CD4-positive, alpha-beta memory T cell (primary cell): ENCODE results near the gene AOPEP. TPM values are rescaled to one million over a fixed set of nuclear protein-coding genes. Genes with fewer than 3 reads are reported as not detected.

Source experiments
- CTCF ChIA-PET: fragments of 350-600 bp; sonication (Branson Sonifier 250); formaldehyde crosslinking; loops from one replicate; lab custom pipeline; 2021; ENCODE audit warnings: inconsistent platforms; ENCODE audit not compliant: partially characterized antibody; lab: Charles Lee
- POLR2A ChIA-PET: fragments of 350-600 bp; sonication (Branson Sonifier 250); formaldehyde crosslinking; loops from one replicate; lab custom pipeline; 2021; ENCODE audit not compliant: partially characterized antibody; lab: Charles Lee
- DNase-seq, 5 donors: peaks; one replicate each; pipeline versions ENCODE4 v3.0.0 to v3.0.0-alpha.2; 2020 to 2022; ENCODE audit warnings: mixed read lengths in 1 of 5
- H3K27ac ChIP-seq: one replicate; pipeline ENCODE4 v1.7.0; 2013; ENCODE audit warnings: low read depth, low read length
- H3K27me3 ChIP-seq: 2 replicates; pipeline ENCODE4 v1.7.0; 2013; ENCODE audit warnings: mild to moderate bottlenecking, low read length, moderate library complexity; ENCODE audit not compliant: insufficient read depth
- H3K36me3 ChIP-seq: 2 replicates; pipeline ENCODE4 v1.7.0; 2013; ENCODE audit warnings: mild to moderate bottlenecking, low read length, moderate library complexity; ENCODE audit not compliant: insufficient read depth
- H3K4me1 ChIP-seq: 2 replicates; pipeline ENCODE4 v1.7.0; 2013; ENCODE audit warnings: mild to moderate bottlenecking, low read length, moderate library complexity; ENCODE audit not compliant: insufficient read depth
- H3K4me3 ChIP-seq, 2 donors: one replicate each; pipeline ENCODE4 v1.7.0; 2013; ENCODE audit warnings: low read length in 2 of 2, mild to moderate bottlenecking in 1 of 2
- H3K9me3 ChIP-seq, 2 donors: one replicate each; pipeline ENCODE4 v1.7.0; 2013; ENCODE audit warnings: low read length in 2 of 2, control low read depth in 1 of 2; ENCODE audit not compliant: control insufficient read depth in 1 of 2
- H3K27ac Mint-ChIP-seq, 7 donors: one replicate each; pipeline ENCODE4 v1.8.0; 2020 to 2021; ENCODE audit warnings: mixed read lengths in 7 of 7, mild to moderate bottlenecking in 6 of 7, inconsistent platforms in 3 of 7, moderate library complexity in 3 of 7
- H3K27me3 Mint-ChIP-seq, 2 donors: one replicate each; pipeline ENCODE4 v1.8.0; 2020 to 2021; ENCODE audit warnings: mixed read lengths in 2 of 2
- H3K36me3 Mint-ChIP-seq, 2 donors: one replicate each; pipeline ENCODE4 v1.8.0; 2020 to 2021; ENCODE audit warnings: mixed read lengths in 2 of 2, inconsistent platforms in 1 of 2, mild to moderate bottlenecking in 1 of 2
- H3K4me1 Mint-ChIP-seq, 4 donors: one replicate each; pipeline ENCODE4 v1.8.0; 2020 to 2021; ENCODE audit warnings: mixed read lengths in 4 of 4, mild to moderate bottlenecking in 1 of 4
- H3K4me3 Mint-ChIP-seq, 8 donors: one replicate each; pipeline ENCODE4 v1.8.0; 2020 to 2021; ENCODE audit warnings: mixed read lengths in 8 of 8, mild to moderate bottlenecking in 7 of 8, moderate library complexity in 6 of 8, inconsistent platforms in 3 of 8
- H3K9me3 Mint-ChIP-seq, 8 donors: one replicate each; pipeline ENCODE4 v1.8.0; 2020 to 2021; ENCODE audit warnings: mixed read lengths in 8 of 8, mild to moderate bottlenecking in 5 of 8, inconsistent platforms in 3 of 8, moderate library complexity in 1 of 8
- intact Hi-C: fragments of 100-400 bp; cut with micrococcal nuclease; formaldehyde crosslinking; loops from one replicate; pipeline ENCODE4 v1.15.1; 2023
- polyA plus RNA-seq, 2 donors: library from polyadenylated mRNA; unstranded; fragments of 300-500 nt; fragmentation: Illumina TruSeq; gene quantifications; one replicate each; pipeline ENCODE4 v1.2.3, GENCODE V29; 2021
- total RNA-seq, 2 experiments: library from RNA; stranded (reverse); gene quantifications; one replicate each; pipeline ENCODE4 v1.2.3, GENCODE V29; 2021

Gene AOPEP
- total and polyA plus RNA-seq, 4 experiments from 2014 or later = 3.1 to 11.7 (median 7.6) TPM

GRCh38 chr9:94783102-94783682, 56.7 kb downstream of the AOPEP start:
- H3K4me1 ChIP-seq = peaks cover 4% of the 10 kb centered on the region
- peaks cover 3 to 13% (median 8%) of the 10 kb centered on the region in 4 donors for H3K4me1 Mint-ChIP-seq
- H3K9me3 ChIP-seq = no peaks in the 10 kb centered on the region
- no peaks in the 10 kb centered on the region for H3K27me3 Mint-ChIP-seq
- ChIA-PET CTCF (interaction anchor here (0.7 to 7.5 kb wide), 14 partner anchors 14 to 385 kb away, joined by 3 to 145 read pairs (median 4); no protein-coding TSS in a partner anchor), POLR2A (no interaction called here)
- intact Hi-C loops = loop anchor here (1.0 kb wide), 3 partner anchors 135 to 348 kb away; no protein-coding TSS in a partner anchor
- H3K27ac Mint-ChIP-seq = no peak overlapping the region
- H3K27ac ChIP-seq = no peak overlapping the region
- H3K27me3 ChIP-seq = no peaks in the 10 kb centered on the region
- no peaks in the 10 kb centered on the region for H3K36me3 ChIP-seq
- H3K36me3 Mint-ChIP-seq = no peaks in the 10 kb centered on the region
- DNase-seq = peak in 4 of 5 donors; percentile 27 to 33 (median 28)
- no peak overlapping the region for H3K4me3 ChIP-seq
- no peaks in the 10 kb centered on the region for H3K9me3 Mint-ChIP-seq
- peak overlapping the region in 1 of 8 donors; percentile 3 for H3K4me3 Mint-ChIP-seq

- intact Hi-C loops = loop anchor here (1.0 kb wide), 3 partner anchors 134 to 347 kb away; no protein-coding TSS in a partner anchor
- H3K9me3 ChIP-seq = no peaks in the 10 kb centered on the region
- H3K27ac ChIP-seq = no peak overlapping the region
- Mint-ChIP-seq H3K27me3 (no peaks in the 10 kb centered on the region), H3K9me3 (no peaks in the 10 kb centered on the region), H3K27ac (no peak overlapping the region), H3K4me3 (no peak overlapping the region), H3K4me1 (peaks cover 3 to 13% (median 8%) of the 10 kb centered on the region in 4 donors), H3K36me3 (no peaks in the 10 kb centered on the region)
- POLR2A ChIA-PET = no interaction called here
- CTCF ChIA-PET = interaction anchor here (0.7 to 7.5 kb wide), 10 partner anchors 24 to 384 kb away, joined by 3 to 145 read pairs (median 4); no protein-coding TSS in a partner anchor
- no peak overlapping the region for H3K4me3 ChIP-seq
- peaks cover 4% of the 10 kb centered on the region for H3K4me1 ChIP-seq
- DNase-seq = no peak
- no peaks in the 10 kb centered on the region for H3K27me3 ChIP-seq
- H3K36me3 ChIP-seq = no peaks in the 10 kb centered on the region
Measured at GRCh38 chr9:94783928-94784327, 57.4 kb downstream of the AOPEP start.

- POLR2A ChIA-PET = no interaction called here
- CTCF ChIA-PET = interaction anchor here (1.2 to 7.5 kb wide), 5 partner anchors 26 to 344 kb away, joined by 3 to 145 read pairs (median 4); no protein-coding TSS in a partner anchor
- DNase-seq = no peak
- intact Hi-C loops = no loop called here
- no peak overlapping the region for H3K4me3 ChIP-seq
- no peaks in the 10 kb centered on the region for H3K27me3 ChIP-seq
- Mint-ChIP-seq H3K27ac (no peak overlapping the region), H3K36me3 (no peaks in the 10 kb centered on the region), H3K4me3 (no peak overlapping the region), H3K9me3 (no peaks in the 10 kb centered on the region), H3K4me1 (peaks cover 3 to 13% (median 8%) of the 10 kb centered on the region in 4 donors), H3K27me3 (no peaks in the 10 kb centered on the region)
- no peaks in the 10 kb centered on the region for H3K36me3 ChIP-seq
- H3K27ac ChIP-seq = no peak overlapping the region
- H3K4me1 ChIP-seq = peaks cover 4% of the 10 kb centered on the region
- H3K9me3 ChIP-seq = no peaks in the 10 kb centered on the region
Measured at GRCh38 chr9:94785215-94786169, 59.0 kb downstream of the AOPEP start.

GRCh38 chr9:94786586-94786985, 60.1 kb downstream of the AOPEP start:
- H3K4me1 ChIP-seq = peaks cover 4% of the 10 kb centered on the region
- H3K9me3 Mint-ChIP-seq = no peaks in the 10 kb centered on the region
- no peaks in the 10 kb centered on the region for H3K27me3 ChIP-seq
- H3K4me3 Mint-ChIP-seq = no peak overlapping the region
- ChIA-PET POLR2A (no interaction called here), CTCF (interaction anchor here (0.6 to 7.5 kb wide), 2 partner anchors 117 to 342 kb away, joined by 3 to 145 read pairs; no protein-coding TSS in a partner anchor)
- H3K4me1 Mint-ChIP-seq = peaks cover 3 to 13% (median 8%) of the 10 kb centered on the region in 4 donors
- DNase-seq = no peak
- no peaks in the 10 kb centered on the region for H3K27me3 Mint-ChIP-seq
- H3K4me3 ChIP-seq = no peak overlapping the region
- intact Hi-C loops = no loop called here
- no peak overlapping the region for H3K27ac Mint-ChIP-seq
- peaks cover under 1 to 5% of the 10 kb centered on the region in 2 donors for H3K36me3 Mint-ChIP-seq
- no peak overlapping the region for H3K27ac ChIP-seq
- no peaks in the 10 kb centered on the region for H3K9me3 ChIP-seq
- H3K36me3 ChIP-seq = no peaks in the 10 kb centered on the region

- H3K4me1 Mint-ChIP-seq = peaks cover 3 to 13% (median 8%) of the 10 kb centered on the region in 4 donors
- peaks cover 4 to 7% of the 10 kb centered on the region in 2 donors for H3K36me3 Mint-ChIP-seq
- no peak for DNase-seq
- ChIA-PET CTCF (interaction anchor here (7.5 kb wide), 1 partner anchor 342 kb away, joined by 145 read pairs; no protein-coding TSS in a partner anchor), POLR2A (no interaction called here)
- no peak overlapping the region for H3K27ac Mint-ChIP-seq
- no peak overlapping the region for H3K27ac ChIP-seq
- H3K36me3 ChIP-seq = no peaks in the 10 kb centered on the region
- H3K27me3 ChIP-seq = no peaks in the 10 kb centered on the region
- H3K9me3 Mint-ChIP-seq = no peaks in the 10 kb centered on the region
- H3K27me3 Mint-ChIP-seq = no peaks in the 10 kb centered on the region
- peaks cover 4% of the 10 kb centered on the region for H3K4me1 ChIP-seq
- intact Hi-C loops = no loop called here
- H3K4me3 Mint-ChIP-seq = no peak overlapping the region
- H3K9me3 ChIP-seq = no peaks in the 10 kb centered on the region
- H3K4me3 ChIP-seq = no peak overlapping the region
Measured at GRCh38 chr9:94787266-94787665, 60.8 kb downstream of the AOPEP start.

- no peaks in the 10 kb centered on the region for H3K9me3 Mint-ChIP-seq
- intact Hi-C loops = no loop called here
- no peaks in the 10 kb centered on the region for H3K9me3 ChIP-seq
- H3K4me1 Mint-ChIP-seq = peaks cover 5 to 13% (median 10%) of the 10 kb centered on the region in 4 donors
- peaks cover 4% of the 10 kb centered on the region for H3K4me1 ChIP-seq
- no peaks in the 10 kb centered on the region for H3K27me3 ChIP-seq
- H3K27me3 Mint-ChIP-seq = no peaks in the 10 kb centered on the region
- H3K27ac ChIP-seq = no peak overlapping the region
- no peak for DNase-seq
- H3K4me3 ChIP-seq = no peak overlapping the region
- POLR2A ChIA-PET = no interaction called here
- no peak overlapping the region for H3K4me3 Mint-ChIP-seq
- peak overlapping the region in 1 of 7 donors; percentile 53 for H3K27ac Mint-ChIP-seq
- no peaks in the 10 kb centered on the region for H3K36me3 ChIP-seq
- H3K36me3 Mint-ChIP-seq = peaks cover 14 to 15% of the 10 kb centered on the region in 2 donors
- CTCF ChIA-PET = interaction anchor here (1.2 to 2.0 kb wide), 3 partner anchors 341 to 379 kb away, joined by 3 to 6 read pairs (median 3); no protein-coding TSS in a partner anchor
Measured at GRCh38 chr9:94788570-94789105, 62.1 kb downstream of the AOPEP start.
